SJCRH30 (cell line): Measurements from ENCODE around the gene MYO7A. TPM values are rescaled to one million over a fixed set of nuclear protein-coding genes. Genes with fewer than 3 reads are reported as not detected.

Source experiments
- DNase-seq, 2 experiments: peaks; one replicate each; pipeline ENCODE4 v3.0.0-alpha.2; 2015 to 2020
- H3K27ac ChIP-seq: fragments of 250-450 bp; sonication (Bioruptor Pico); 2 replicates; pipeline ENCODE4 v1.5.1; 2020; ENCODE audit warnings: mild to moderate bottlenecking, moderate library complexity
- H3K27me3 ChIP-seq: fragments of 250-450 bp; sonication (Bioruptor Pico); 2 replicates; pipeline ENCODE4 v1.5.1; 2020; ENCODE audit warnings: mild to moderate bottlenecking, moderate library complexity
- H3K36me3 ChIP-seq: fragments of 250-450 bp; sonication (Bioruptor Pico); 2 replicates; pipeline ENCODE4 v1.5.1; 2020; ENCODE audit warnings: mild to moderate bottlenecking, moderate library complexity
- H3K4me1 ChIP-seq: fragments of 250-450 bp; sonication (Bioruptor Pico); 2 replicates; pipeline ENCODE4 v1.5.1; 2020; ENCODE audit warnings: mild to moderate bottlenecking, moderate library complexity
- H3K4me3 ChIP-seq: fragments of 250-450 bp; sonication (Bioruptor Pico); 2 replicates; pipeline ENCODE4 v1.5.1; 2020; ENCODE audit warnings: mild to moderate bottlenecking, moderate library complexity
- H3K9me3 ChIP-seq: fragments of 250-450 bp; sonication (Bioruptor Pico); replicated peaks from 2 replicates; pipeline ENCODE4 v1.5.1; 2020; ENCODE audit warnings: mild to moderate bottlenecking, moderate library complexity
- total RNA-seq: library from RNA; depleted of rRNA; stranded (reverse); fragments of >200 nt; shearing (Covaris generic); gene quantifications from 2 replicates; pipeline ENCODE4 v1.2.3, GENCODE V29; 2014

MYO7A gene
- total RNA-seq, 1 experiment from 2014 or later, result 4.5 TPM

- no peak for DNase-seq
Observed at GRCh38 chr11:77114089-77114463, 14.0 kb upstream of the MYO7A start.

GRCh38 chr11:77115181-77115611 lies 12.8 kb upstream of the MYO7A start:
- H3K4me3 ChIP-seq, result no peak overlapping the region
- H3K9me3 ChIP-seq, result no peaks in the 10 kb centered on the region
- no peak for DNase-seq
- no peaks in the 10 kb centered on the region for H3K27me3 ChIP-seq
- H3K36me3 ChIP-seq, result no peaks in the 10 kb centered on the region
- H3K4me1 ChIP-seq, result no peaks in the 10 kb centered on the region
- H3K27ac ChIP-seq, result no peak overlapping the region

More at GRCh38 chr11:77114089-77114463, 14.0 kb upstream of the MYO7A start:
- Histone ChIP-seq H3K4me3 (no peak overlapping the region), H3K9me3 (no peaks in the 10 kb centered on the region), H3K36me3 (no peaks in the 10 kb centered on the region), H3K4me1 (peaks cover 8% of the 10 kb centered on the region), H3K27me3 (no peaks in the 10 kb centered on the region), H3K27ac (no peak overlapping the region)

- no peaks in the 10 kb centered on the region for H3K9me3 ChIP-seq
- DNase-seq, result no peak
Observed at GRCh38 chr11:77115956-77116355, 12.1 kb upstream of the MYO7A start.

GRCh38 chr11:77117492-77117891 lies 10.6 kb upstream of the MYO7A start:
- Histone ChIP-seq H3K27me3 (no peaks in the 10 kb centered on the region), H3K27ac (no peak overlapping the region)

More at GRCh38 chr11:77115956-77116355, 12.1 kb upstream of the MYO7A start:
- H3K27ac ChIP-seq, result no peak overlapping the region
- H3K4me3 ChIP-seq, result no peak overlapping the region
- no peaks in the 10 kb centered on the region for H3K36me3 ChIP-seq
- no peaks in the 10 kb centered on the region for H3K4me1 ChIP-seq
- no peaks in the 10 kb centered on the region for H3K27me3 ChIP-seq

DNA sequence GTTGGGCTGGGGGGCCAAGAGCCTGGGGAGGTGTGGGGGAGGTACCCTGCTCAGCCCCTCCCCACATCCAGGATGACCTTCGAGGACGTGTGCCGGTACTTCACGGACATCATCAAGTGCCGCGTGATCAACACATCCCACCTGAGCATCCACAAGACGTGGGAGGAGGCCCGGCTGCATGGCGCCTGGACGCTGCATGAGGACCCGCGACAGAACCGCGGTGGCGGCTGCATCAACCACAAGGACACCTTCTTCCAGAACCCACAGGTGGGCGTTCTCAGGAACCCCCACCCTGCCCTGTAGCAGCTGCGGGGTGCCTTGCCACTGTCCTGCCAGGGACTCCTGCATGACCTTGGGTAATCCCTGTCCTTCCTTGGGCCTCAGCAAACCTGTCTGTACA lies 10.0 kb upstream of the MYO7A start:
- H3K36me3 ChIP-seq, result no peaks in the 10 kb centered on the region
- no peak for DNase-seq
- no peak overlapping the region for H3K27ac ChIP-seq
- no peaks in the 10 kb centered on the region for H3K4me1 ChIP-seq
- H3K4me3 ChIP-seq, result no peak overlapping the region
- no peaks in the 10 kb centered on the region for H3K9me3 ChIP-seq
- H3K27me3 ChIP-seq, result no peaks in the 10 kb centered on the region

More at GRCh38 chr11:77117492-77117891, 10.6 kb upstream of the MYO7A start:
- Histone ChIP-seq H3K4me1 (no peaks in the 10 kb centered on the region), H3K4me3 (no peak overlapping the region), H3K36me3 (no peaks in the 10 kb centered on the region), H3K9me3 (no peaks in the 10 kb centered on the region)
- no peak for DNase-seq

DNA sequence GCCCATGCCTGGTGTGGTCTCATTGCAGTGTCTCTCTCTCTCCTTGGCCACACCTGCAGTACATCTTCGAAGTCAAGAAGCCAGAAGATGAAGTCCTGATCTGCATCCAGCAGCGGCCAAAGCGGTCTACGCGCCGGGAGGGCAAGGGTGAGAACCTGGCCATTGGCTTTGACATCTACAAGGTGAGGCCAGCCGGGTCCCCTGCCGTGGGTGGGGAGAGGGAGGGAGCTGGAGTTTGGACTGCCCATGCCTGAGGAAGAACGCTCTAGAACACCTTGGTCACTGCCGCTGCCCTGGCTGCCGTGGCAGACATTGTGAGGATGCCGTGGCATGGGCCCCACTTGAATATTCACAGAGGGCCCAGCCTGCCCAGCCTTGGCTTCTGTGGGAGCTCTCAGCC lies 9.1 kb upstream of the MYO7A start:
- no peaks in the 10 kb centered on the region for H3K9me3 ChIP-seq
- no peak overlapping the region for H3K4me3 ChIP-seq
- no peaks in the 10 kb centered on the region for H3K4me1 ChIP-seq
- H3K27me3 ChIP-seq, result no peaks in the 10 kb centered on the region
- no peak overlapping the region for H3K27ac ChIP-seq
- DNase-seq, result no peak
- H3K36me3 ChIP-seq, result no peaks in the 10 kb centered on the region

- DNase-seq, result no peak
- no peak overlapping the region for H3K27ac ChIP-seq
- no peaks in the 10 kb centered on the region for H3K4me1 ChIP-seq
- no peaks in the 10 kb centered on the region for H3K9me3 ChIP-seq
- no peaks in the 10 kb centered on the region for H3K27me3 ChIP-seq
- H3K36me3 ChIP-seq, result no peaks in the 10 kb centered on the region
- H3K4me3 ChIP-seq, result no peak overlapping the region
Observed at GRCh38 chr11:77119531-77119936, 8.5 kb upstream of the MYO7A start.

DNA sequence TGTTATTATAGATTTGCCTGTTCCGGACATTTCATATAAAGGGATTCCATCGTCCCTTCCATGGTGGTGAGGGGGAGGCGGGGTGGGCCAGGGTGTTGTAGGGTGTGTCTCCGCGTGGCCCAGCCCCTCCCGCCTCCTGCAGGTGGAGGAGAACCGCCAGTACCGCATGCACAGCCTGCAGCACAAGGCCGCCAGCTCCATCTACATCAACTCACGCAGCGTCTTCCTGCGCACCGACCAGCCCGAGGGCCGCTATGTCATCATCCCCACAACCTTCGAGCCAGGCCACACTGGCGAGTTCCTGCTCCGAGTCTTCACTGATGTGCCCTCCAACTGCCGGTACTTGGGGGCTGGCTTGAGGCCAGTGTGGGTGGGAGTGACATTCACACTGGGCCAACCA lies 7.5 kb upstream of the MYO7A start:
- no peaks in the 10 kb centered on the region for H3K36me3 ChIP-seq
- DNase-seq, result no peak
- H3K27ac ChIP-seq, result no peak overlapping the region
- H3K27me3 ChIP-seq, result no peaks in the 10 kb centered on the region
- H3K9me3 ChIP-seq, result no peaks in the 10 kb centered on the region
- no peaks in the 10 kb centered on the region for H3K4me1 ChIP-seq
- no peak overlapping the region for H3K4me3 ChIP-seq

DNA sequence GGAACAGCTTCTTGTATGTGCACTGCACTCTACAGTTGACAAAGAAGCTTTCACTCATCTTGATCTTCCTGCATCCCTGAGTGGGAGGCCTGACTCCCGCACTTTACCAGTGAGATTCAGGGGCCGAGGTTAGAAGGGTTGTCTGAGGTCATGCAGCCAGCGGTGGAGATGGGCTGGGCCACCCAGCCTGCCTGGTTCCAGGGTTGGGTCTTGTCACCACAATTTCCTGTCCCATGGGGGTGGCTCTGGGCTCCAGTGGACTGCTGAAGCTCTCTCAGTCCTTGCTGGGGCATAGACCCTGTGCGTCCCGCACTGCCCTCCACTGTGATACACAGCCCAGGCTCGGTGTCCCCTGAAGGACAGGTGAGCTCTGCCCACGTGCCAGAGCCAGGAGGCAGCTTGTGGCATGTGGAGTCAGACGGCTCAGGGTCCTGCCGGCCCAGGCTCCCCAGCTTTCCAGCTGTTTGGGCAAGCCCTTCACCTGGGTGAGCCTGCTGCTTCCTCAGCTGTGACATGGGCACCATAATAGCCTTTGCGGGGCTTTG lies 6.9 kb upstream of the MYO7A start:
- no peak for DNase-seq
- Histone ChIP-seq H3K9me3 (no peaks in the 10 kb centered on the region), H3K27ac (no peak overlapping the region), H3K4me1 (no peaks in the 10 kb centered on the region), H3K27me3 (no peaks in the 10 kb centered on the region), H3K4me3 (no peak overlapping the region), H3K36me3 (no peaks in the 10 kb centered on the region)

GRCh38 chr11:77121876-77122575 lies 6.0 kb upstream of the MYO7A start:
- Histone ChIP-seq H3K4me1 (no peaks in the 10 kb centered on the region), H3K27me3 (no peaks in the 10 kb centered on the region), H3K9me3 (no peaks in the 10 kb centered on the region), H3K4me3 (no peak overlapping the region), H3K27ac (no peak overlapping the region), H3K36me3 (no peaks in the 10 kb centered on the region)
- no peak for DNase-seq

DNA sequence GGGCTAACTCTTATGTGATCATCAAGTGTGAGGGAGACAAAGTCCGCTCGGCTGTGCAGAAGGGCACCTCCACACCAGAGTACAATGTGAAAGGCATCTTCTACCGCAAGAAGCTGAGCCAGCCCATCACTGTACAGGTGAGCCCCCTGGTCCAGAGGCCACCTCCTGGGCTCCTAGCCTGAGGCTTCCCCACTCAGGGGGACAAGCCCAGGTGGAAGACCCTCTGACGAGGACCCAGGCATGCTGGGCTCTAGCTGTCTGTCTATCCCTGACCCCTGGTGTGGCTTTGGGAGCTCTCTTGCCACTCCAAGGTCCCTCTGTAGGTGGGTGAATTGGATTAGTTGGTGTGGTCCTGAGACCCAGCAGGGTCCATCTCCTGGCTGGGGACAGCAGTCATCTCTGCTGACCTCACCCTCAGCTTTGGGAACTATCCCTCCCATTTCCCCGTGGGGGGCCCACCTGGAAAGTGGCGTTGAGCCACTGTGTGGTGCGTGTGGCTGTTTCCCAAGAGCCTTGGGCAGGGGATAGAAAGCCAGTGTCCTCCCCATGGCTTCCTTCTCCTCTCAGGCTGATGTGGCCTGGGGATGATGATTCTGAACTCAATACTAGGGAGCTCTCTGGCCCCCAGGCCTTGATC lies 5.4 kb upstream of the MYO7A start:
- no peak for DNase-seq
- no peaks in the 10 kb centered on the region for H3K9me3 ChIP-seq
- no peaks in the 10 kb centered on the region for H3K4me1 ChIP-seq
- H3K36me3 ChIP-seq, result no peaks in the 10 kb centered on the region
- H3K4me3 ChIP-seq, result no peak overlapping the region
- no peaks in the 10 kb centered on the region for H3K27me3 ChIP-seq
- no peak overlapping the region for H3K27ac ChIP-seq

DNA sequence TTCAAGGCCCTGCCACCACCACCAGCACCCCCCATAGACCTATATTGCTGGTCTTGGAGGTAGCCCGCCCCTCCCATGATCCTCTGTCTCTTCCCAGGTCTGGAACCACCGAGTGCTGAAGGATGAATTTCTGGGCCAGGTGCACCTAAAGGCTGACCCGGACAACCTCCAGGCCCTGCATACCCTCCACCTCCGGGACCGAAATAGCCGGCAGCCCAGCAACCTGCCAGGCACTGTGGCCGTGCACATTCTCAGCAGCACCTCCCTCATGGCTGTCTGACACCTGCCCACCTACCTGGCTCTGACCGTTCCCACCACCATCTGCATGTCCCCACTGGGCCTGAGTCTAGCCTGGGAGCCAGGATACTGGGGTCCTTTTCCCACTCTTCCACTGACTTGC lies 4.5 kb upstream of the MYO7A start:
- H3K27me3 ChIP-seq, result no peaks in the 10 kb centered on the region
- H3K4me3 ChIP-seq, result no peak overlapping the region
- no peaks in the 10 kb centered on the region for H3K4me1 ChIP-seq
- no peaks in the 10 kb centered on the region for H3K9me3 ChIP-seq
- DNase-seq, result no peak
- no peaks in the 10 kb centered on the region for H3K36me3 ChIP-seq
- H3K27ac ChIP-seq, result no peak overlapping the region

- H3K4me3 ChIP-seq, result no peak overlapping the region
- no peaks in the 10 kb centered on the region for H3K9me3 ChIP-seq
- DNase-seq, result no peak
- no peaks in the 10 kb centered on the region for H3K4me1 ChIP-seq
- H3K36me3 ChIP-seq, result no peaks in the 10 kb centered on the region
- no peaks in the 10 kb centered on the region for H3K27me3 ChIP-seq
- no peak overlapping the region for H3K27ac ChIP-seq
Observed at GRCh38 chr11:77124041-77124440, 4.0 kb upstream of the MYO7A start.

DNA sequence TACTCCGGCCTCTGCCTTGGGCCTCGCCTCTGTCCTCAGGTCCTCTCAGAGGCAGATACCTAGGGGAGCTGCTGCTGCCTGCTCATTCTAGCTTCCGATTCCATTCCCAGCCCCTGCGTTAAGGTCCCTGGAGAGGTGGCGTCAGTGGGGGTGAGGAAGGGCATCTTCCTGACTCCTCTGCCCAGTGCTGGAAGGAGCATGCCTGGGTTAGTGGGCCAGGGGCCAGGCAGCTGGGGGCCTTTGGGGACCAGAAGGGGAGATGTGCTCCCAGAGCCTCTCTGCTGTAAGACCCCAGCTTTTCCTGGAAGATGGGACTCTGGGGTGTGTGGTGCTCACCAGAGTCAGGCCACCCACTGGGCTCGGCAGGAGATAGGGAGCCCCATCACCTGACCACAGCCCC lies 3.6 kb upstream of the MYO7A start:
- no peak overlapping the region for H3K27ac ChIP-seq
- H3K4me1 ChIP-seq, result no peaks in the 10 kb centered on the region
- no peak for DNase-seq
- no peaks in the 10 kb centered on the region for H3K9me3 ChIP-seq
- no peak overlapping the region for H3K4me3 ChIP-seq
- no peaks in the 10 kb centered on the region for H3K36me3 ChIP-seq
- H3K27me3 ChIP-seq, result no peaks in the 10 kb centered on the region

DNA sequence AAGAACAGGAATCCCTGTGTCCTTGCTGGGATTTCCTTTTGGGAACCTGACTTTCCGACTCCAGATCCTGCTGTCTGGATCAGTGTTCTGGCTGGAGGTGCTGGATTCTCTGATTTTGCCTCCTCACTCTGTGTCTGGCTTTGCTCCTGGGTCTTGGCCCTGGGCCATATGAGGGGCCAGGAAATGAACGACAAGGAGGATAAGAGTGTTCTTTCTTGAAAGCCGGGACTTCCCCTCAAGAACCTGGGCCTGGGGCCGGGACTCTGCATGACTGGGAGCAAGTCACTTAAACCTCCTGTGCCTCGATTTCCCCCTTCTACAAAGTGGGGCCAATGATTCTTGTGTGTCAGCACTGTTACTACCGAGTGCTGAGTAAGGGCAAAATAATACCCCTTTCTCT lies 2.9 kb upstream of the MYO7A start:
- Histone ChIP-seq H3K27me3 (no peaks in the 10 kb centered on the region), H3K4me3 (no peak overlapping the region), H3K4me1 (no peaks in the 10 kb centered on the region), H3K36me3 (no peaks in the 10 kb centered on the region), H3K27ac (no peak overlapping the region), H3K9me3 (no peaks in the 10 kb centered on the region)
- no peak for DNase-seq

- Histone ChIP-seq H3K36me3 (no peaks in the 10 kb centered on the region), H3K27me3 (no peaks in the 10 kb centered on the region), H3K4me3 (no peak overlapping the region), H3K4me1 (no peaks in the 10 kb centered on the region; the same call in 1 of the 2 replicates), H3K9me3 (no peaks in the 10 kb centered on the region), H3K27ac (no peak overlapping the region)
- DNase-seq, result no peak
Observed at GRCh38 chr11:77125695-77126094, 2.4 kb upstream of the MYO7A start.
